ENCODE data around the gene PRSS35. TPM values are rescaled to one million over a fixed set of nuclear protein-coding genes. Genes with fewer than 3 reads are reported as not detected.
"Not testable (repeated sequence)": the region's sequence is repeated elsewhere in the genome, so short reads cannot be mapped to it uniquely, and the experiment has no call there.

PRSS35 gene
- total RNA-seq, 1 donor from 2014 or later, result not detected

DNA sequence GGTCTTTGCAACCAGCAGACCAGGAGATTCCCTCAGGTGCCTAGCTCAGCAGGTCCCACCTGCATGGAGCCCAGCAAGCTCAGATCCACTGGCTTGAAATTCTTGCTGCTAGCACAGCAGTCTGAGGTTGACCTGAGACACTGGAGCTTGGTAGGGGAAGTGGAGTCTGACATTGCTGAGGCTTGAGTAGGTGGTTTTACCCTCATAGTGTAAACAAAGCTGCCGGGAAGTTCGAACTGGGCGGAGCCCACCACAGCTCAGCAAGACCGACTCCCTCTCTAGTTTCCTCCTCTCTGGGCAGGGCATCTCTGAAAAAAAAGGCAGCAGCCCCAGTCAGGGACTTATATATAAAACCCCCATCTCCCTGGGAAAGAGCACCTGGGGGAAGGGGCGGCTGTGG is 34.3 kb downstream of the PRSS35 start:
- H3K9me3 Mint-ChIP-seq, result peaks cover 15% of the 10 kb centered on the region
- peaks cover 1% of the 10 kb centered on the region for H3K36me3 Mint-ChIP-seq (ENCODE audit: low read depth)
- H3K27me3 Mint-ChIP-seq, result peaks cover 2% of the 10 kb centered on the region
- peak; percentile 62 for DNase-seq
- H3K4me1 Mint-ChIP-seq, result peaks cover 4% of the 10 kb centered on the region
- intact Hi-C loops (cut with micrococcal nuclease), result no loop called here
- no peak overlapping the region for H3K27ac Mint-ChIP-seq
- H3K4me3 Mint-ChIP-seq, result no peak overlapping the region

DNA sequence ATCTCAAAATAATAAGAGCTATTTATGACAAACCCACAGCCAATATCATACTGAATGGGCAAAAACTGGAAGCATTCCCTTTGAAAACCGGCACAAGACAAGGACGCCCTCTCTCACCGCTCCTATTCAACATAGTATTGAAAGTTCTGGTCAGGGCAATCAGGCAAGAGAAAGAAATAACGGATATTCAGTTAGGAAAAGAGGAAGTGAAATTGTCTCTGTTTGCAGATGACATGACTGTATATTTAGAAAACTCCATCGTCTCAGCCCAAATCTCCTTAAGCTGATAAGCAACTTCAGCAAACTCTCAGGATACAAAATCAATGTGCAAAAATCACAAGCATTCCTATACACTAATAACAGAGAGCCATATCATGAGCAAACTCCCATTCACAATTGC is 38.1 kb downstream of the PRSS35 start:
- H3K4me1 Mint-ChIP-seq; H3K36me3 Mint-ChIP-seq (ENCODE audit: low read depth); H3K27ac Mint-ChIP-seq; H3K4me3 Mint-ChIP-seq; DNase-seq; intact Hi-C loops (cut with micrococcal nuclease); H3K27me3 Mint-ChIP-seq: not testable (repeated sequence)
- H3K9me3 Mint-ChIP-seq, result peaks cover 12% of the 10 kb centered on the region

DNA sequence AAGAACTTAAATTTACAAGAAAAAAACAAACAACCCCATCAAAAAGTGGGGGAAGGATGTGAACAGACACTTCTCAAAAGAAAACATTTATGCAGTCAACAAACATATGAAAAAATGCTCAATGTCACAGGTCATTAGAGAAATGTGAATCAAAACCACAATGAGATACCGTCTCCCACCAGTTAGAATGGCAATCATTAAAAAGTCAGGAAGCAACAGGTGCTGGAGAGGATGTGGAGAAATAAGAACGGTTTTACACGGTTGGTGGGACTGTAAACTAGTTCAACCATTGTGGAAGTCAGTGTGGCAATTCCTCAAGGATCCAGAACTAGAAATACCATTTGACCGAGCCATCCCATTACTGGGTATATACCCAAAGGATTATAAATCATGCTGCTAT is 39.4 kb downstream of the PRSS35 start:
- H3K4me1 Mint-ChIP-seq; H3K27ac Mint-ChIP-seq; H3K4me3 Mint-ChIP-seq; H3K36me3 Mint-ChIP-seq (ENCODE audit: low read depth); DNase-seq; H3K27me3 Mint-ChIP-seq; intact Hi-C loops (cut with micrococcal nuclease): not testable (repeated sequence)
- H3K9me3 Mint-ChIP-seq, result peaks cover 12% of the 10 kb centered on the region

DNA sequence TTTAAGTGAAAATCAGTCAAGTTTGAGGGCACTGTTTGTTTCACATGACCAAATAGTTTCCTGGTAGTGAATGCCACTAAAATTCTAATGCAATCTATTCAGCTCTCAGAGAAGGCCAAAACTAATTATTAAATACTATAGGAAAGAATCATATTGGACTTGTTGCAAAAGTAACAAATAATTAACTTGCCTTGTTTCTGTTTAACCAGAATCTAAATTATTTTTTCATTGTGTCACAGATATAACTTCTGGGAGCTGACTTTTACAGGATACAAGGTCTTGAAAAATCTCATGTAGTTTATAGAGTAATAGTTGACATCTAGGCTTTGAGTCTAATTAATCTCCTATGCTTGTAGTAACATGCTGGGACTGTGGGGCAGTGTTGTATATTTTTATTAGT is 44.5 kb downstream of the PRSS35 start:
- no peaks in the 10 kb centered on the region for H3K4me1 Mint-ChIP-seq
- no peak overlapping the region for H3K4me3 Mint-ChIP-seq
- H3K36me3 Mint-ChIP-seq (ENCODE audit: low read depth), result no peaks in the 10 kb centered on the region
- no peaks in the 10 kb centered on the region for H3K27me3 Mint-ChIP-seq
- H3K9me3 Mint-ChIP-seq, result no peaks in the 10 kb centered on the region
- no peak for DNase-seq
- no peak overlapping the region for H3K27ac Mint-ChIP-seq
- intact Hi-C loops (cut with micrococcal nuclease), result no loop called here

GRCh38 chr6:83558975-83559374 is 46.6 kb downstream of the PRSS35 start:
- DNase-seq, result no peak
- no peaks in the 10 kb centered on the region for H3K36me3 Mint-ChIP-seq (ENCODE audit: low read depth)
- no peaks in the 10 kb centered on the region for H3K9me3 Mint-ChIP-seq
- no peaks in the 10 kb centered on the region for H3K27me3 Mint-ChIP-seq
- H3K4me1 Mint-ChIP-seq, result no peaks in the 10 kb centered on the region
- intact Hi-C loops (cut with micrococcal nuclease), result no loop called here
- H3K4me3 Mint-ChIP-seq, result no peak overlapping the region
- no peak overlapping the region for H3K27ac Mint-ChIP-seq

DNA sequence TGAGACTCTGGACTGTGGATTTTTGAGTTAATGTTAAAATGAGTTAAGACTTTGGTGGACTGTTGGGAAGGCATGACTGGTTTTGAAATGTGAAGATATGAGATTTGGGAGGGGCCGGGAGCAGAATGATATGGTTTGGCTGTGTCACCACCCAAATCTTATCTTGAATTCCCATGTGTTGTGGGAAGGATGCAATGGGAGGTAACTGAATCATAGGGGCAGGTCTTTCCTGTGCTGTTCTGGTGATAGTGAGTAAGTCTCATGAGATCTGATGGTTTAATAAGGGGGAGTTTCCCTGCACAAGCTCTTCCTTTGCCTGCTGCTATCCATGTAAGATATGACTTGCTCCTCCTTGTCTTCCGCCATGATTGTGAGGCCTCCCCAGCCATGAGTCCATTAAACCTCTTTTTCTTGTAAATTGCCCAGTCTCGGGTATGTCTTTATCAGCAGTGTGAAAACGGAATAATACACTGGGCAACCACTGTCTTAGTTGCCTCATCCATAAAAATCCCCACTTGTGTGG is 59.4 kb downstream of the PRSS35 start:
- DNase-seq; H3K9me3 Mint-ChIP-seq; H3K4me1 Mint-ChIP-seq; H3K27me3 Mint-ChIP-seq; intact Hi-C loops (cut with micrococcal nuclease); H3K27ac Mint-ChIP-seq; H3K36me3 Mint-ChIP-seq (ENCODE audit: low read depth); H3K4me3 Mint-ChIP-seq: not testable (repeated sequence)

GRCh38 chr6:83574783-83575182 is 62.4 kb downstream of the PRSS35 start:
- no peaks in the 10 kb centered on the region for H3K4me1 Mint-ChIP-seq
- peaks cover 6% of the 10 kb centered on the region for H3K9me3 Mint-ChIP-seq
- no peak overlapping the region for H3K4me3 Mint-ChIP-seq
- intact Hi-C loops (cut with micrococcal nuclease), result no loop called here
- no peak for DNase-seq
- H3K27ac Mint-ChIP-seq, result no peak overlapping the region
- H3K36me3 Mint-ChIP-seq (ENCODE audit: low read depth), result no peaks in the 10 kb centered on the region
- peaks cover 2% of the 10 kb centered on the region for H3K27me3 Mint-ChIP-seq

Other genes with a start within 250 kb of the PRSS35 start
- gene ME1, start 81.5 kb upstream of the PRSS35 start, total RNA-seq, result not detected in 2 replicates
- gene SNAP91, start 196.6 kb downstream of the PRSS35 start, total RNA-seq, result not detected in 2 replicates